ENCODE data around the gene SYNE3. TPM values are rescaled to one million over a fixed set of nuclear protein-coding genes. Genes with fewer than 3 reads are reported as not detected.
"Not testable (repeated sequence)": the region's sequence is repeated elsewhere in the genome, so short reads cannot be mapped to it uniquely, and the experiment has no call there.

SYNE3 gene
- total RNA-seq, 1 donor from 2014 or later: 21.4 TPM

DNA sequence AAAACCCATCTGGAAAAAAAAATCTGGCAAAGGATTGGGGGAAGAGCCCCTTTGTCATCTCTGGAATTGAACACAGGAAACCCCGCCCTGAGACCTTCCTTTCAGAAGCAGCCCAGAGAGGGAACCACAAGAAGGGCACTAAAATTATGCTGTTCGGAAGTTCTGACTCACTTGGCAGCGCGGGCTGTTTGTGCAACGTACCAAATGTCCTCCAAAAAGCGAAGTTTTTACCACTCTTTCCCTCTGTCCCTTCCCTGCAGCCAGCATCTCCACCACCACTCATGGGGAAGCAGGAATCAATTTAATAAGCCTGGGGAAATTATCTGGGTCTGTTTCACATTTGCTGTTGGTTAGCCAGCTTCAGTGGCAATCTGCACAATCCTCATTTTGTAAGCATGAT, 3.2 kb upstream of the SYNE3 start:
- H3K9ac ChIP-seq (ENCODE audit: low read depth in 1 of 3, low read length in 3 of 3): peak overlapping the region in 1 of 3 donors; percentile 16
- H3K4me3 ChIP-seq (ENCODE audit: low read length in 3 of 3): no peak overlapping the region
- no peaks in the 10 kb centered on the region for H3K36me3 ChIP-seq (ENCODE audit: control insufficient read depth in 3 of 3, insufficient read depth in 3 of 3, low read length in 3 of 3)
- H3K4me1 ChIP-seq (ENCODE audit: control insufficient read depth in 3 of 3, insufficient read depth in 3 of 3, low read length in 3 of 3): peaks cover 46 to 63% (median 61%) of the 10 kb centered on the region in 3 donors
- H3K27ac ChIP-seq (ENCODE audit: low read depth, low read length): peak overlapping the region; percentile 55
- H3K9me3 ChIP-seq (ENCODE audit: control insufficient read depth in 3 of 3, low read length in 3 of 3): no peaks in the 10 kb centered on the region
- H3K27me3 ChIP-seq (ENCODE audit: control insufficient read depth in 3 of 3, insufficient read depth in 3 of 3, low read length in 3 of 3): no peaks in the 10 kb centered on the region

DNA sequence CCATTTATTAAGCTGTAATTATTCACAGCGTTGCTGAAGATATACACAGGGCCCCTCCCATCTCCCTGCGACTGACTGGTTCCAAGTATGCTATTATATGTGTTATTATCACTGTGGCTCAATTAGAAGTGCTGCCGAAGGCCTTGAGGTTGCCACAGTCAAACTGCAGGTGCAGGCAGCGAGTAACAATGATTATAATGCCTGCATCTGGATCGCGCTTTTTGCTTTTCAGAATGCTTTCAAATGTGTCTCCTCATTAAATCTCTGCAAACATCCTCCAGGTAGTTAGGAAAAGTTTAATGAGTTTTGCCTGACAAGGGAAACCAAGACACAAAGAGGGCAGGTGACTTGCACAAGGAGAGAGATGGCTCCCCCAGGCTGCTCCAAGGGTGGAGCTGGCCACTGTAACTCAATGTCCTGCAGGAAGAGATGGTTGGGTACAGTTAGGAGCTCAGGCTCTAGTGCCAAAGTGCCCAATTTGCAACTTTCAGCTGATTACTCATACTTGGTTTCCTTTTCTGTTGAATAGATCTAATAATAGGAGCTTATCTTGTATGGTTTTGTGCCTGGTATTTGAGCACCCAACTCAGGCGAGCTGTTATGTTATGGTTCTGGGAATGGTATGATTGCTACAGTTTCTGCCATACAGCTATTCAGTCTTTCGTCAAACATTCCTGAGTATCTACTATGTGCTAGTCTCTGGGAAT, 1.7 kb upstream of the SYNE3 start:
- Histone ChIP-seq H3K27ac (ENCODE audit: low read depth, low read length) (peak overlapping the region; percentile 30), H3K4me3 (ENCODE audit: low read length in 3 of 3) (no peak overlapping the region), H3K4me1 (ENCODE audit: control insufficient read depth in 3 of 3, insufficient read depth in 3 of 3, low read length in 3 of 3) (peaks cover 48 to 61% (median 56%) of the 10 kb centered on the region in 3 donors), H3K9me3 (ENCODE audit: control insufficient read depth in 3 of 3, low read length in 3 of 3) (no peaks in the 10 kb centered on the region), H3K36me3 (ENCODE audit: control insufficient read depth in 3 of 3, insufficient read depth in 3 of 3, low read length in 3 of 3) (no peaks in the 10 kb centered on the region), H3K27me3 (ENCODE audit: control insufficient read depth in 3 of 3, insufficient read depth in 3 of 3, low read length in 3 of 3) (no peaks in the 10 kb centered on the region), H3K9ac (ENCODE audit: low read depth in 1 of 3, low read length in 3 of 3) (no peak overlapping the region)

DNA sequence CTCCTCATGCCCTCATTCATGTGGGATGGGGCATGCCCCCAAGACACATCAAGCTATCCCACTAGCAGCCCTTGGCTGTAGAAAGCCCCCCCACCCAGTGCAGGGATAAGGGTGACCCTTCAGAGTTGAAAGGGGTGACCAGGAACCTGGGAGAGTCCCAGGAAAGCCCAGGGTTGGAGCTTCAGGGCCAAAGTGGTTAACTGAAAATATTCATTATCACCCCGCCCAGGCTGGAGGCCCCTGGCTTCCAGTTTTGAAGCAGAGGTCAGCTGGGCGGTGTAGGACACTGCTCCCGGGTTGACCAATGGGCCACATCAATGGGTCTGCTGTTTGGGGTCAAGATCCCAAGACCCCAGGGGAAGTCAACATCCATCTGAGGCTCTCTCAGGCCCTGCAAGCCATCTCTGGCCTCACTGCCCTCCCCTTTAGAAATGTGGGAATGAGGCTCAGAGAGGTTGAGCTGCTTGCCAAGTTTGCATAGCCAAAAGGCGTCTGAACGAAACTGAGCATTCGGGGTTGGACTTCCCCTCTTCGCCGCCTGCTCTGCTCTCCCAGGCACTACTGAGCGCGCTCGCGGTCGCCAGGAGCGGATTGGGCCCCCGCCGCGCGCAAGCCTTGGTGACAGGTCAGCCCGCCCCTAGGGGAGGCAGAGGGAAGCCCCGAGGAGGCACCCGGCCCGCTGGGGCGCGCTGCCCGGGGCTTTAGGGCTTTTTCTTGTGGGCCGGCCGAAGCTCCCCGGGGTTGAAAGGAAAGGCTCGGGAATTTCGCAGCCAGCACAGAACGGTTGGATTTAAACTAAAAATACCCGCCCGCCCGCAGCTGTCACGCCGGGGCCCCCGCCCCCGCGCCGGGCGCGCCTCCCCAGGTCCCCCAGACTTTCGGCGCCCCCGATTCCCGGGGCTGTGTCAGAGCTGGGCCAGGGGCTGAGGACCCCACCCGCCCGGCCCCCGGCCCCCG, 576 bp downstream of the SYNE3 start:
- Histone ChIP-seq H3K9me3 (ENCODE audit: control insufficient read depth in 3 of 3, low read length in 3 of 3) (no peaks in the 10 kb centered on the region), H3K27me3 (ENCODE audit: control insufficient read depth in 3 of 3, insufficient read depth in 3 of 3, low read length in 3 of 3) (no peaks in the 10 kb centered on the region), H3K36me3 (ENCODE audit: control insufficient read depth in 3 of 3, insufficient read depth in 3 of 3, low read length in 3 of 3) (no peaks in the 10 kb centered on the region), H3K9ac (ENCODE audit: low read depth in 1 of 3, low read length in 3 of 3) (peak overlapping the region; percentile 69 to 80 (median 75)), H3K27ac (ENCODE audit: low read depth, low read length) (peak overlapping the region; percentile 73), H3K4me3 (ENCODE audit: low read length in 3 of 3) (peak overlapping the region; percentile 76 to 84 (median 79)), H3K4me1 (ENCODE audit: control insufficient read depth in 3 of 3, insufficient read depth in 3 of 3, low read length in 3 of 3) (peaks cover 51 to 62% (median 60%) of the 10 kb centered on the region in 3 donors)

DNA sequence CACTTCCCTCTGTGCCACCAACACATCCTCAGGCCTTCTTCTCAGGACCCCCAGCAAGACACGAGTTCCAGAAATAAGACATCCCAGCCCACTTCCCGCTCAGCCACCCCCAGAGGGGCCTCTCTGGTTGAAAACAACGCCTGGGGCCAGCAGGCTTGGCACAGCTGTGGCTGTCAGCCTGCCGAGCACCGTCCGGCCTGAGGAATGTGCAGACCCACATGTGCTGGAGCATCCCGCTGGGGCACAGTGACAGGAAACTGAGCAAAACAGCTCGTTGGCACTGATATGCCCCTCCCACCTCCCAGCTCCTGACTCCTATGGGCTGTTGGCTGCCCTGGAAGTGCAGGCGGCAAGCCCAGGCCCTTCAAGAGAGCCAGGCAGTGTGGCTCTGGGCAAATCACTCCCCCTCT, 1.4 kb downstream of the SYNE3 start:
- Histone ChIP-seq H3K27ac (ENCODE audit: low read depth, low read length) (peak overlapping the region; percentile 73), H3K4me1 (ENCODE audit: control insufficient read depth in 3 of 3, insufficient read depth in 3 of 3, low read length in 3 of 3) (peaks cover 56 to 66% (median 61%) of the 10 kb centered on the region in 3 donors)

DNA sequence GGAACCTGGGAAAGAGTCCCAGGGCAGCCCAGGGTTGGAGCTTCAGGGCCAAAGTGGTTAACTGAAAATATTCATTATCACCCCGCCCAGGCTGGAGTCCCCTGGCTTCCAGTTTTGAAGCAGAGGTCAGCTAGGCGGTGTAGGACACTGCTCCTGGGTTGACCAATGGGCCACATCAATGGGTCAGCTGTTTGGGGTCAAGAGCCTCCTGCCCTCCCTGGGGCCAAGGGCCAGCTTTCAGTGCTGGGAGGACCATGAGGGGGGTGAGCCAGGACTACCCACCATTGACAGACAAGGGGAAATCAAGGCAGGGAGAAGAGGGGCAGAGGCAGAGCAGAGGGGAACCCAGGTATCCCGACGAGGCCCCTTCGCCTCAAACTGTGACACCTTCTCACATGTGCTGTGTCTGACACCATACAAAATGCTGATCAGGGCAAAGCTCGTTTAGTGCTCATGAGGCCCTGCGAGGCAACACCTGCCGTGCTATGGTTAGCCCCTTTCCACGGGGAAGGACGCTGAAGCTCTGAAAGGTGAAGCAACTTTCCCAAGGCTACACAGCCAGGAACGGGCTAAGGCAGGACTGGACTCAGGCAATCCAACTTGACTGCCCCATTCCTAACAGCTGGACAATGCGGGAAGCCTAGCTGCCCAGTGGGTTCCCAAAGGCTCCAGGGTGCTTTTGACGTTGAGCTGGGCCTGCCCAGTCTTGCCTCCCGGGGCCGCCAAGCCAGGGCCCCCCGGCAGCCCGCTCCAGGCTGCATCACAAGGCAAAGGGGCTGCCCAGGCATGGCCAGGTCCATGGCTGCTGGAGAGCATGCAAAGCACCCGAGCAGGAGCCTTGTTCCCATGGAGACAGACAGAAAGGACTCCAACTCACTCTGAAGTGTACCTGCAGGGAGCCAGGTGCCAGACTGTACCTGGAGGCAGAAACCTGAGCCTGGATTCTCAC, 2.0 kb downstream of the SYNE3 start:
- Histone ChIP-seq H3K4me1 (ENCODE audit: control insufficient read depth in 3 of 3, insufficient read depth in 3 of 3, low read length in 3 of 3) (peaks cover 58 to 69% (median 62%) of the 10 kb centered on the region in 3 donors), H3K9me3 (ENCODE audit: control insufficient read depth in 3 of 3, low read length in 3 of 3) (no peaks in the 10 kb centered on the region), H3K9ac (ENCODE audit: low read depth in 1 of 3, low read length in 3 of 3) (peak overlapping the region; percentile 2 to 75 (median 69)), H3K4me3 (ENCODE audit: low read length in 3 of 3) (peak overlapping the region; percentile 76 to 84 (median 79)), H3K27me3 (ENCODE audit: control insufficient read depth in 3 of 3, insufficient read depth in 3 of 3, low read length in 3 of 3) (no peaks in the 10 kb centered on the region), H3K27ac (ENCODE audit: low read depth, low read length) (peak overlapping the region; percentile 73), H3K36me3 (ENCODE audit: control insufficient read depth in 3 of 3, insufficient read depth in 3 of 3, low read length in 3 of 3) (peaks cover 0 to 2% (median 0%) of the 10 kb centered on the region in 3 donors)

More for the DNA sequence above, 1.4 kb downstream of the SYNE3 start:
- Histone ChIP-seq H3K36me3 (ENCODE audit: control insufficient read depth in 3 of 3, insufficient read depth in 3 of 3, low read length in 3 of 3) (no peaks in the 10 kb centered on the region), H3K27me3 (ENCODE audit: control insufficient read depth in 3 of 3, insufficient read depth in 3 of 3, low read length in 3 of 3) (no peaks in the 10 kb centered on the region), H3K9me3 (ENCODE audit: control insufficient read depth in 3 of 3, low read length in 3 of 3) (no peaks in the 10 kb centered on the region), H3K4me3 (ENCODE audit: low read length in 3 of 3) (peak overlapping the region; percentile 76 to 84 (median 79)), H3K9ac (ENCODE audit: low read depth in 1 of 3, low read length in 3 of 3) (peak overlapping the region; percentile 40 to 75 (median 69))

DNA sequence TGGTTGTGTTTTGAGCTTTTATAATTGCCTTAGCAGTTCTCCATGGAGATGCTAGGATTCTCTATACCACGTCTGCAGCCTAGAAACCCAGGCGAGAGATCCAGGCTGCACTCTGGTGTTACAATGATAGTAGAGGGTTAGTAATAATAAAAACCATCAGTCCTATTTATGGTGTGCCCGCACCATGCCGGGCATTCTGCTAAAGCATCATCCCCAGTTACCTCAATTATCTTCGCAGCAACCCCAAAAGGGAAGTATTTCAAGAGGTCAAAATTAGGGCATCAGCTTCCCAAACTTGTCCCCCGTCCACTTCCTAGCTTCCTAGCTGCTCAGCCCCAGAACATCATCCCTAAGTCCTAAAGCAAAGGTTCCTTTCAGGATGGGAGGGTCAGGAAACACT, 3.2 kb downstream of the SYNE3 start:
- Histone ChIP-seq H3K4me1 (ENCODE audit: control insufficient read depth in 3 of 3, insufficient read depth in 3 of 3, low read length in 3 of 3) (peaks cover 60 to 72% (median 63%) of the 10 kb centered on the region in 3 donors), H3K4me3 (ENCODE audit: low read length in 3 of 3) (no peak overlapping the region), H3K27ac (ENCODE audit: low read depth, low read length) (no peak overlapping the region), H3K27me3 (ENCODE audit: control insufficient read depth in 3 of 3, insufficient read depth in 3 of 3, low read length in 3 of 3) (no peaks in the 10 kb centered on the region), H3K9ac (ENCODE audit: low read depth in 1 of 3, low read length in 3 of 3) (no peak overlapping the region), H3K9me3 (ENCODE audit: control insufficient read depth in 3 of 3, low read length in 3 of 3) (no peaks in the 10 kb centered on the region), H3K36me3 (ENCODE audit: control insufficient read depth in 3 of 3, insufficient read depth in 3 of 3, low read length in 3 of 3) (peaks cover 0 to 2% (median 0%) of the 10 kb centered on the region in 3 donors)

DNA sequence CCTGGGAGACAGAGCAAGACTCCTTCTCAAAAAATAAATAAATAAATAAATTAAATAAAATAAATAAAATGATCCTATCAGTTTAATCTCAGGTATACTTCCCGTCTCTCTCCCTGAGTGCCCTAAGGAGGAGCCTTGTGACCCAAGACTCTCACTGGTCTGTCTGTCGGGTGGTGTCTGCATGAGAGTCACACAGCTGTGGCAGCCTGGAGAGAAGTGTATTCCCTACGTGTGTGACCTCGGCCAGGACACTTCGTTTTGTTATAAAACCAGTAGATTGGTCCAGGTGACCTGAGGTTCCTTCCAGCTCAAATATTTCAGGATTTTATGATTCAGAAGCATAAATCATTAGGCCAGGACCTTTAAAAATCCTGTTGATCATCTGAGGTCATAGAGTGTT, 4.8 kb downstream of the SYNE3 start:
- Histone ChIP-seq H3K36me3 (ENCODE audit: control insufficient read depth in 3 of 3, insufficient read depth in 3 of 3, low read length in 3 of 3) (peaks cover 0 to 2% (median 0%) of the 10 kb centered on the region in 3 donors), H3K27me3 (ENCODE audit: control insufficient read depth in 3 of 3, insufficient read depth in 3 of 3, low read length in 3 of 3) (no peaks in the 10 kb centered on the region), H3K9me3 (ENCODE audit: control insufficient read depth in 3 of 3, low read length in 3 of 3) (no peaks in the 10 kb centered on the region), H3K9ac (ENCODE audit: low read depth in 1 of 3, low read length in 3 of 3) (no peak overlapping the region), H3K4me1 (ENCODE audit: control insufficient read depth in 3 of 3, insufficient read depth in 3 of 3, low read length in 3 of 3) (peaks cover 63 to 72% (median 64%) of the 10 kb centered on the region in 3 donors), H3K4me3 (ENCODE audit: low read length in 3 of 3) (no peak overlapping the region), H3K27ac (ENCODE audit: low read depth, low read length) (no peak overlapping the region)

DNA sequence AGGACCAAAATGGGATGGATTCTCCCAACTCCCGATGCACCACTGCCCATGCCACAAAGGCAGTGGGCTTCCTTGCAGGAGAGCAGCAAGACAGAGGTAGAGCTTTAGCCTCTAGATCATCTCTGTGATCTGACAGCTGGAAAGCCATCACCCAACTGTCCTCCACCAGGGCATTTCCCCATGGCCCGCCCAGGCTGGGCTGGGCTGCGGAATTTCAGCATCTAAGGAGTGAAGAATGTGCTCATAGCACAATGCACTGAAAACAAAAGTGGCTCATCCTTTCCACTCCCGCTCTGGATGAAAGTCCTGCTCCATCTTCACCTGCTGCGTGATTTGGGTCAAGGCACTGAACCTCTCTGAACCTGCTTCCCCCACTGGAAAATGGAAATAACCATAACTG, 5.6 kb downstream of the SYNE3 start:
- no peak overlapping the region for H3K27ac ChIP-seq (ENCODE audit: low read depth, low read length)
- peaks cover 67 to 78% (median 71%) of the 10 kb centered on the region in 3 donors for H3K4me1 ChIP-seq (ENCODE audit: control insufficient read depth in 3 of 3, insufficient read depth in 3 of 3, low read length in 3 of 3)
- no peaks in the 10 kb centered on the region for H3K27me3 ChIP-seq (ENCODE audit: control insufficient read depth in 3 of 3, insufficient read depth in 3 of 3, low read length in 3 of 3)
- H3K9me3 ChIP-seq (ENCODE audit: control insufficient read depth in 3 of 3, low read length in 3 of 3): no peaks in the 10 kb centered on the region
- H3K4me3 ChIP-seq (ENCODE audit: low read length in 3 of 3): peak overlapping the region in 2 of 3 donors; percentile 46 to 49
- H3K9ac ChIP-seq (ENCODE audit: low read depth in 1 of 3, low read length in 3 of 3): no peak overlapping the region
- H3K36me3 ChIP-seq (ENCODE audit: control insufficient read depth in 3 of 3, insufficient read depth in 3 of 3, low read length in 3 of 3): peaks cover 0 to 2% (median 0%) of the 10 kb centered on the region in 3 donors

DNA sequence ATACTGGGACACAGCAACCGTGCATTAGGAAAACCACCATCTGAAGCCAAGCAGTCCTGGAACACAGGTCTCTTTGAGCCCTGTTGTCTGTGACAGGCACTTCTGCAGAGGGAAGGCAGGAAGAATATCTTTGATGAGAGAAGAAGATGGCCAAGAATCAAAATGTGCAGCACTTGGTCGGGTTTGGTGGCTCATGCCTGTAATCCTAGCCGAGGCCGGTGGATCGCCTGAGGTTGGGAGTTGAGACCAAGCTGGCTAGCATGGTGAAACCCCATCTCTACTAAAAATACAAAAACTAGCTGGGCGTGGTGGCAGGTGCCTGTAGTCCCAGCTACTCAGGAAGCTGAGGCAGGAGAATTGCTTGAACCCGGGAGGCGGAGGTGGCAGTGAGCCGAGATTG, 6.1 kb downstream of the SYNE3 start:
- not testable (repeated sequence) for H3K27me3 ChIP-seq (ENCODE audit: control insufficient read depth in 3 of 3, insufficient read depth in 3 of 3, low read length in 3 of 3); H3K27ac ChIP-seq (ENCODE audit: low read depth, low read length); H3K36me3 ChIP-seq (ENCODE audit: control insufficient read depth in 3 of 3, insufficient read depth in 3 of 3, low read length in 3 of 3); H3K9me3 ChIP-seq (ENCODE audit: control insufficient read depth in 3 of 3, low read length in 3 of 3)
- H3K4me1 ChIP-seq (ENCODE audit: control insufficient read depth in 3 of 3, insufficient read depth in 3 of 3, low read length in 3 of 3): peaks cover 62 to 74% (median 66%) of the 10 kb centered on the region in 3 donors
- H3K4me3 ChIP-seq (ENCODE audit: low read length in 3 of 3): peak overlapping the region in 1 of 3 donors; percentile 6
- peak overlapping the region in 1 of 3 donors; percentile 62 for H3K9ac ChIP-seq (ENCODE audit: low read depth in 1 of 3, low read length in 3 of 3)
